ENCODE measurements around the gene SUGCT. TPM values are rescaled to one million over a fixed set of nuclear protein-coding genes. Genes with fewer than 3 reads are reported as not detected.

SUGCT gene
- total and polyA plus RNA-seq, 2 of the 13 experiments (the other 11 are each of a cell fraction or from before 2014, with no cell fraction given) = 10.1 to 22.2 TPM

- TF ChIP-seq CSRNP1 (CRISPR knock-in tag; IDR thresholded peaks at IDR 0.05) (no peak), ZNF775 (CRISPR knock-in tag; IDR thresholded peaks at IDR 0.05; ENCODE audit: borderline replicate concordance) (no peak), ZNF547 (CRISPR knock-in tag; IDR thresholded peaks at IDR 0.05) (no peak), HOXA3 (CRISPR knock-in tag; IDR thresholded peaks at IDR 0.05) (no peak)
These were observed 87.0 kb downstream of the SUGCT start (continued) for GRCh38 chr7:40221836-40222235.

DNA sequence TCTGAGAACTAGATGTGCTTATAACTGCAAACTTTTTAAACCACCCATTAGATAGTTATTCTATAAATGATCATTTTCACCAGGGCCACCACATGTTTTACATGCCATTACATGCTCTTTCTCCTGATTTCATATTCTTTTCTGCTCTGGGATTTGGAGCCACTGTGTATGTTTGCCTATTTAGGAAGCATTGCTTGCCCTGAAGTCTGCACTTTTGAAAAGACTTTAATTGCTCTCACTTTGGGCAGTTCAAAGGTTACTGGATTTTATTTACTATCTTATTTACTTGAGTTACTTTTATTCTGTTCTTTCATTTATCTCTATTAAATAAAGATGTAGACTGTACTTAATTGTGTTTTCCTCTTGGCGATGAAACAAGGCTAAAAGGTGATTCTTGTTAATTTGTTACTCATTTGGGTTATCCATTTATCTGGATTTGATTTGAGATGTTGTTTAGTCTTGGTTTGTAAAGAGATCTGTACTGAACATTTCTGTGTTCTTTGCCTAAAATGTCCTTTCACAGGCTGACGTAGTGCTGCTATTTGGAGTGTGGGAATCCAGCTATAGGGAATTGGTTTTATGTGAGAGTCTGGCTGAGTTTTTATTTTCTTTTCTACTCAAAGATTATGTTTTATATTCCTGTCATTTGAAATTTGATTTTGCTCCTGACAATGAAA is 88.8 kb downstream of the SUGCT start:
- intact Hi-C loops (cut with micrococcal nuclease; ENCODE audit: unreplicated experiment) = no loop called here
- POLR2A ChIA-PET = no interaction called here
- no peaks in the 10 kb centered on the region for H4K20me1 ChIP-seq (ENCODE audit: insufficient read depth, low read length)
- H3K4me2 ChIP-seq (ENCODE audit: low read depth, low read length) = no peak overlapping the region
- H3K27me3 ChIP-seq (ENCODE audit: control insufficient read depth in 1 of 2, insufficient read depth in 2 of 2, low read length in 2 of 2) = no peaks in the 10 kb centered on the region
- H3K9ac ChIP-seq (ENCODE audit: insufficient read depth, low read depth, low read length) = no peak overlapping the region
- 97% methylated on average over 2 of the region's 2 CpGs for WGBS (ENCODE audit: low lambda C conversion rate)
- peaks cover 0 to 3% of the 10 kb centered on the region in 2 experiments; a peak in 1 of 5 replicates for H3K36me3 ChIP-seq (replicated peaks in 1 of 2; ENCODE audit: control insufficient read depth in 1 of 2, insufficient read depth in 2 of 2, low read length in 2 of 2)
- H3K9me3 ChIP-seq (ENCODE audit: low read length) = no peaks in the 10 kb centered on the region
- TF ChIP-seq KAT2B (IDR thresholded peaks at IDR 0.05; ENCODE audit: borderline replicate concordance, low read depth, low read length) = no peak
- TF ChIP-seq ZNF282 (IDR thresholded peaks at IDR 0.05; ENCODE audit: partially characterized antibody) = no peak
- TF ChIP-seq XRCC5 (optimal IDR thresholded peaks at IDR 0.05; ENCODE audit: low read length) = no peak
- TF ChIP-seq GATAD1 (CRISPR knock-in tag; IDR thresholded peaks at IDR 0.05) = no peak
- no peak for TF ChIP-seq PTBP1 (IDR thresholded peaks at IDR 0.05; ENCODE audit: low read depth, low read length, poor library complexity, severe bottlenecking)
- TF ChIP-seq MTA1 (CRISPR knock-in tag; IDR thresholded peaks at IDR 0.05; ENCODE audit: borderline replicate concordance) = no peak
- TF ChIP-seq ARID2 (CRISPR knock-in tag; IDR thresholded peaks at IDR 0.05; ENCODE audit: borderline replicate concordance) = no peak
- TF ChIP-seq ZNF30 (CRISPR knock-in tag; IDR thresholded peaks at IDR 0.05) = no peak
- TF ChIP-seq PCBP1 (IDR thresholded peaks at IDR 0.05; ENCODE audit: borderline replicate concordance, low read depth, low read length) = no peak
- TF ChIP-seq KLF15 (CRISPR knock-in tag; IDR thresholded peaks at IDR 0.05; ENCODE audit: borderline replicate concordance) = no peak
- TF ChIP-seq ZNF747 (CRISPR knock-in tag; IDR thresholded peaks at IDR 0.05; ENCODE audit: borderline replicate concordance) = no peak
- no peak for TF ChIP-seq ZNF263 (CRISPR knock-in tag; IDR thresholded peaks at IDR 0.05)
- no peak overlapping the region for H3K27ac ChIP-seq (ENCODE audit: extremely low read length, insufficient read depth, low read length)
- H3K4me3 ChIP-seq (replicated peaks in 1 of 3; ENCODE audit: insufficient read depth in 1 of 3, low read depth in 2 of 3, low read length in 3 of 3) = no peak overlapping the region
- in situ Hi-C loops (cut with HindIII; ENCODE audit: extremely low pct_ligation_motif_present, low pct_unique_long_range_greater_than_20kb) = no loop called here
- H3K79me2 ChIP-seq (ENCODE audit: insufficient read depth, low read length) = no peaks in the 10 kb centered on the region
- CTCF ChIA-PET (ENCODE audit: low intra/inter-chr PET ratio, low total read pairs) = no interaction called here
- no peaks in the 10 kb centered on the region for H3K4me1 ChIP-seq (ENCODE audit: insufficient read depth, low read length)
- FAIRE-seq (no peak), DNase-seq (ENCODE audit: low spot score) (no peak), ATAC-seq (no peak)
- H2AFZ ChIP-seq (ENCODE audit: low read length) = no peak overlapping the region
- no TSS peak for BruUV-seq (replicated peaks)
